HG03469 (cell line): ENCODE results near the gene SIGLEC11.
"Not testable (repeated sequence)": the region's sequence is repeated elsewhere in the genome, so short reads cannot be mapped to it uniquely, and the experiment has no call there.

Experiments
- ATAC-seq: cut with Tn5 transposase; IDR thresholded peaks from one replicate; pipeline ENCODE4 v1.9.1; 2021; ENCODE audit warnings: mild to moderate bottlenecking, moderate library complexity, moderate number of reproducible peaks; ENCODE audit not compliant: unreplicated experiment

The SIGLEC11 gene

DNA sequence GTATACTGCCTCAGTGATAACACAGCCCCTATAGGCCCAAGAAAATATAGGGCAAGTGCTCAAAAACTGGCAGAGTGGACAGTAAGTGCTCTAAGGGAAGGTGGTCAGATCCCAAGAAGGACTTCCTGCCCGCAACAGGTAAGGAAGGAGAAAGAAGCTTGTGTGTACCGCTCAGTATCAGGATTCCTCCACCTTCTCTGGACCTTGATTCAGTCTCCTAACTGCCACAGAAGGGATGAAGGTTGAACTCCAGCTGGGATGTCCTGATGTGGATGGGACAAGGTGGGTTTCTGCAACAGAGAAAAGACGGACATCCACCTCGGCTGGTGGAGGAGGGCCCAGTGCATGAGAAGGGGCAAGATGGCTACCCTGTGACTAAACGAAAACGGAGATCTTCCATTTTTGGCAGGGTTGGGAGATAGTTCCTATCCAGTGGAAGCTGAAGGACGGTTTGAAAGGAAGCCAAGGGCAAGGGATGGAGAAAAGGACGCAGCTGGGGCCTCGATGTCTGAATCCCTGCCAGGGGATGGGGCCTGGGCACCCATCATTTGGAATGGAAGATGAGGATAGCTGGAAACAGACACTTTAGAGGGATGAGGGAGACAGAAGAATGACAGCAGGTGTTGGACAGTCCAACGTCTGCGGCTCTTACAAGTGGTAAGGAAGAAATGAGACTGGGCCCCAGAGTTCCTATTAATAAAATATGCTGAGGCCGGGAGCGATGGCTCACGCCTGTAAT, 33.3 kb downstream of the SIGLEC11 start:
- ATAC-seq, result no peak

DNA sequence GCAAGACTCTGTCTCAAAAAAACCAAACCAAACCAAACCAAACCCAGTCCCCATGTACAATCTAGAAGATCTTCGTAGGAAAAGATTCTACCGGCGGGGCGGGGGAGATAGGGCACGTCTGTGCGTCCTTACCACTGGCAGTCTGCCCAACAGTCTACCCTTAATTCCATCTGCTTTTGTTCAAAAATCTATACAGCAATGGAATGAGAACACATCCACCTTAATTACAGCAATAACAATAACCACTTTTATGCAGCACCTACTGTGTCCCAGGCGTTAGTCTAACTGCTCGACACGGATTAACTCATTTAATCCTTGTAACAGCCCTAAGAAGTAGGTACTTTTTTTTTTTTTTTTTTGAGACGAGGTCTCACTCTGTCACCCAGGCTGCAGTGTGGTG, 34.5 kb downstream of the SIGLEC11 start:
- ATAC-seq, result no peak

DNA sequence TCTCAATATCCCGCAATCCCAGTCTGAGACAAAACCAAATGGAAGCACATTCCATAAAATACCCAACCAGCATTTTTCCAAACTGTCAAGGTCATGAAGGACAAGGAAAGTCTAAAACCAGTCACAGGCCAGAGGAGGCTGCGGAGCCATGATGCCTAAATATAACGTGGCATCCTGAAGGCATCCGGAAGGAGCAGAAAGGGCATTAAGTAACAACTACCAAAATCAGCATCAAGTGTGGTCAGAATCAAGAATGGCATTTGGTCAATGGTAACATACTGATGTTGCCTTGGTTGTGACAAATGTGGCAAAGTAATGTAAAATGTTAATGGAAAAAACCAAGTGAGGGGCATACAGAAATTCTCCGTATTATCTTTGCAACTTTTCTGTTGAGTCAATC, 35.5 kb downstream of the SIGLEC11 start:
- ATAC-seq, result no peak

DNA sequence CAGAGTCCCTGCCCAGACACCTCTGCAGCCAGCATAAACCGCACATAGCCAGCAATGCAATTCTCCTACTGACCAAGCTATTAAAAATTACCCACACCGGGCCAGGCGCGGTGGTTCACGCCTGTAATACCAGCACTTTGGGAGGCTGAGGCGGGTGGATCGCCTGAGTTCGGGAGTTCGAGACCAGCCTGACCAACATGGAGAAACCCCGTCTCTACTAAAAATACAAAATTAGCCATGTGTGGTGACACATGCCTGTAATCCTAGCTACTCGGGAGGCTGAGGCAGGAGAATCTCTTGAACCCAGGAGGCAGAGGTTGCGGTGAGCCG, 36.1 kb downstream of the SIGLEC11 start:
- not testable (repeated sequence) for ATAC-seq

DNA sequence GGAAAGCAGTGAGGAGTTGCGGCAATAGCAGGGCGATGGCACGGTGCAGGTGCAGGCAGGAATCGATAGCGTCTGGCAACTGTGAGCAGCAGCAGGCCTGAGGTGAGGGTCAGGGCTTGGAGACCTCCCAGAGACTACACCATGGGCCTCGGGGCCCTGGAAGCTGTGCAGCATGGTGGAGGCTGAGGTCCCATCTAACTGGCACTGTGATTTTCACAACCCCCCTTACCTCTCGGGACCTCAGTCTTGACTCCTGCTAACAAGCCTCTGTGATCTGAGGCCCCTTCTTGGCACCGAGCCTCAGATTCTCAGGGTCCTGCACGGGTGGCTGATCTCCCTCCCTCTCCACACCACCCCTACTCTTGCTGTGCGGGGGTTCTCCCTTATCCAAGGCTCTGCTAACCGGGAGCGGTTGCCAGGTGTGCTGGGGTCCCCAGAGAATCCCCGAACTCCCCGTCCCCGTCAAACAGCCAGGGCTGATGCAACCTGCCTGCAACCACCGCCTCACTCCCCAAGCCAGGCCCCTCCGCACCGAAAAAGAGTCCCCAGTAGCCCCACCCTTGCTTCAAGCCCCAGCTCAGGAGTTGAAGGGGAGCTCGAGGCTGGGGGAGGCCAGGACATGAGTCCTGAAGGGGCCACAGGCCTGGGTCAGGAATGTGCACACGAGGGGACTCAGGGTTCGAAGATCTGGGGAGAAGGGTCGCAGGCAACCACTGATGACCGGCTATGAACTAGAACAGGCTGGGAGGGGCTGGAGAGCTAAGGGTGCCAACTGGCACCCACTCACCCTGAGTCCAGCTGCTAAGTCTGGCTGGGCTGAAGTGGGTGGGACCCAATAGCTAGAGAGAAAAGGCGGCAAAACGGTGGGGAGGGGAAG, 36.7 kb downstream of the SIGLEC11 start:
- no peak for ATAC-seq

DNA sequence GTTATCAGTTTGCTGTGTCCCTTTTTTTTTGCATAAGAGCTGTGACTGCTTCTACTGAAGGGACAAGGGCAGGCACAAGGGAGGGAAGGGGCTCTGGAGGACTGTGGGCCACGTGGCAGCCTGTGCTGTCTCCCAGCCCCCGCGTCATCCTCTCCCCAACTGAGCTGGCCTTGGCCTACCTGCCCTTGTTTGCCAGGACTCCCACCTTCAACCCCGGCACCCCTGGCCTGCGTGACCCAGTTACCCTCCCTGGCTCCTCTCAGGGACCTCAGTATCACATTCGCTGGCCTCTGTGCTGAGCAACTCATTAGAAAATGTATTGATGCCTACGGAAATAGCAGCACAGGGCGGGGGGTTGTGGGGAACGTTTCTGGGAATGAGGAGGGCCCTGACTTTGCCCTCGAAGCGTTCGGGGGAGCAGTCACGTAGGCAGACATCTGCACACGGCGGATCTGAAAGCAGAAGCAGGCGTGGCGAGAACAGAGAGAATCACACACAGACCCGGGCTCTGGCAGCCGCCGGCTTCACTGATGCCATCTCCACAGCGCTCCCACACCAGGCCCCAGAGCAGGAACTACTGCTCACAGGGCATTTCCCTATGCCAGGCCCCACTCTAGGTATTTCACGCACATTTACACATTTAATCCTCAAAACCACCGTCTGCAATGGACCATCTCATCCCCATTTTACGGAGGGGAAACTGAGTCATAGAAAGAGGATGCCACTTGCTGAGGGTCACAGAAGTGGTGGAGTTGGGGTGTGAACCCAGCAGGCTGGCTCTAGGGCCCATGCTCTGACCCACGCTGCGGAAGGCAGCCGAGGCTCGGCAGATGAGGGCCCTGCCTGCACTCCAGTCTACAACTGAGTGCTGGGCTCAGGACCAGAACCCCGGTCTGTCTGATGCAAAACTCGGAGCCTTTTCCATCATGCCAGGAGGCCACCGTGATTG, 37.6 kb downstream of the SIGLEC11 start:
- ATAC-seq, result no peak

DNA sequence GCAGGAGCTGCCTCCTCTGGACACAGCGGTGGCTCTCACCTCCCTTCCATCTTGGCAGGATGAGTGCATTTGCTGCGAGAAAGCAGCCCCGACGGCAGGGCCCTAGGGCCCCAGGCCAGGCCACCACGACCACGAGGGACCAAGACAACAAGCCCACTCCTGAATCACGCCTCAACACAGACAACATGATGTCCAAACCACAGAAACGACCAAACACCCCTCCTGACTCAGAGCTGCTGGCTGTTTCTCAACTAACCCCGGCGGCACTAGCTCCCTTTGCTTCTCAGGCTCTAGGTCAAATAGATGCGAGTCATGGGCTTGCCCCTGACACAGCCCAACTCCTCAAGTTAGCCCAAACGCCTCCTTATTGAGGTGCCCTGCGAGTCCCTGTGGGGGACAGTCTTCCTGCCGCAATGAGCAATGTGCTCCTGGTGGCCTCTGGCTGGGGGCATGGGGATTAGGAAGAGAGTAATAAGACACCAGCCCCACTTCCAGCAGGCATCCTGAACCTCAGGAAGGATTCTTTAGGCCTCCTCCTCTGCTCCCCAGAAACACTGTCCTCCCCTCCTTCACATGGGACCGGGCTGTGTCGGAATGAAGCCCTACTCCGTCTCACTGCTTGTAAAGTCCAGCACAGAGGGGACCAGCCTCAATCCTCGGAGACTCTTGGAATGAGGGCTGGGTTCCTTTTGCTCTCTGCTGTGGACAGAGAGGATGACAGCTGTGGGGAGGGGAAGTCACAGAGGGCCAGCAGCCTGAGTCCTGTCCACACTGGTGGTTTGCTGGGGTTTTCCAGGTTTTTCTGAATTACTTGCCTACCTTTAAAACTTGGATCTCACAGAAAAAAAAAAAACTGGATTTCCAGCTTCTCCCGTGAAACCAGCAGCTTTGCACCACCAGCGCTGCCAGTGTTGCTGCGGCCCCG, 38.8 kb downstream of the SIGLEC11 start:
- ATAC-seq, result no peak

DNA sequence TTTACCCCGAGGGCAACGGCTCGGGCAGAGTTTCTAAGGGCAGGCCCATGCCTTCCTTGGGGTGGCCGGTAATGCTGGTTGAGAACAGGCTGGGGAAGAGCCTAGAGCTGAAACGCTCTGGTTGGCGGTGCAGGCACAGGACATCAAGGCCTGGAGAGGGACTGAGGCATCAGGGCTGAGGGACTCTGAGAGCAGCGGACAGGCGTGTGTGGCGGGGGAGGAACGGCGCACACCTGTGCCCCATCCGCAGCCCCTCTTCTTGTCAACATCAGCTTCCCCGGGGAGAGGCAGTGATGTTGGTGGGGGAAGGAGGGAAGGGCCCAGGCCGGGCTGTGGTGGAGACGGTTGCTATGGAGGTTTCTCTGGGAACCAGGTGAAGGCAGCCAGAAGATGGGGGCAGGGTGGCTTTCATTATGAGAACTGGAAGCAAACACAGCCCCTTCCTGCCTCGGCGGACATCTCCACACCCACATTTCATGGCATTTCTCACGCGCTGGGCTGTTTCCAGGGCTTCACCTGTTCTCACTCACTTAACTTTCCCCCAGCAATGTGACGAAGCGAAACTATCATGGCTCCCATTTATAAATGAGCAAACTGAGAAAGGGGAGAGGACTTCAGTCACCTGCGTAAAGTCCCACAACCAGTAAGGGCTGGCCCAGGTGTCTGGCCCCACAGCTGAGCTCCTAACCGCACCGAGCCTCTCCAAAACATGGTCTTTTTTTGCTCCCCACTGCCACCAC, 40.2 kb downstream of the SIGLEC11 start:
- no peak for ATAC-seq

DNA sequence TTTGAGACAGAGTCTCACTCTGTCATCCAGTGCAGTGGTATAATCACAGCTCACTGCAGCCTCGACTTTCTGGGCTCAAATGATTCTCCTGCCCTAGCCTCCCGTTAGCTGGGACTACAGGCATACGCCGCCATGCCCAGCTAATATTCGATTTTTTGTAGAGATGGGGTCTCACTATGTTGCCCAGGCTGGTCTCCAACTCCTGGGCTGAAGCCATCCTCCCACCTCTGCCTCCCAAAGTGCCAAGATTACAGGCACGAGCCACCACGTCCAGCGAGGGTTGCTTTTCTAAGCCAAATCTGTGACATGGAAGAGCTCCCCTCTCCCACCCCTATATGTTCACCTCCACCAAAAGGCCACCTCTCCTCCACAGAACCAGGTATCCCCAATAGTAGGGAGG, 42.9 kb downstream of the SIGLEC11 start:
- ATAC-seq, result no peak

DNA sequence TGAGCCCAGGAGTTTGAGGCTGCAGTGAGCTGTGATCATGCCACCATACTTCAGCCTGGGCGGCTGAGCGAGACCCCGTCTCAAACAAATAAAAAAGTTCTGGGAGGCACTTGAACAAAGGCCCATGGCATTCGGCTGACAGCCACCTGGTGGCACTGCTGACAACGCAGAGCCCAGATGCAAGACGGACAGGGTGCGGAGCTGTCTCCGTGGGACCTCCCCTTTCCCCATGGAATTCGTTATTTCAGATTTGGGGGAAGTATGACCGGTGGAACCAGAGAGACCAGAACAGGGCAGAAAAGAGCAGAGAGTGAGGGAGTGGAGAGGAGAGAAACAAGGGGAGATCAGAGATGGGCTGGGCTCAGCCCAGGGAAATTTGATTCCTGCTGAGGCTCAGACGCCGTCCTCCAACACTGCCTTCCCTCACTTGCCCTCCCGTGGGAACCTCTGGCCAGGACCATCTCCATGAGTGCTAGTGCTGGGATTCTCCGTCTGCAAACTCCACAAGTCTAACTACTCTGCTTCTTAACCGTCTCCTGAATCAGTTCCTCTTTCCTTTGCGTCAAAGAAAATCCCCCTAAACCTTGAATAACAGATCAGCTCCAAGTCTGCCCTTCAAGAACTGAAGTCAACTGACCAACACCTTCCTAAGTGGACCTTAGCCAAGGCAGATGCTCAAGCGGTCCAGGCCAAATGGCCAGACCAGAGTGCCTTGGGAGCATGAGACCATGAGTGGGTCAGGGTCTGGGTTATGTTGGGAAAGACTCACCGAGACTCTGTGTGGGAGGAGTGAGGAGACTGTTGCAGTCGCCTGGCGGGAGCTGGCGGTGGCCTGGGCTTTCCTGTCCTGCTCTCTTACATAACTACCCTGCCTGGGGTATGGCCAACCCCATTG, 43.9 kb downstream of the SIGLEC11 start:
- no peak for ATAC-seq

DNA sequence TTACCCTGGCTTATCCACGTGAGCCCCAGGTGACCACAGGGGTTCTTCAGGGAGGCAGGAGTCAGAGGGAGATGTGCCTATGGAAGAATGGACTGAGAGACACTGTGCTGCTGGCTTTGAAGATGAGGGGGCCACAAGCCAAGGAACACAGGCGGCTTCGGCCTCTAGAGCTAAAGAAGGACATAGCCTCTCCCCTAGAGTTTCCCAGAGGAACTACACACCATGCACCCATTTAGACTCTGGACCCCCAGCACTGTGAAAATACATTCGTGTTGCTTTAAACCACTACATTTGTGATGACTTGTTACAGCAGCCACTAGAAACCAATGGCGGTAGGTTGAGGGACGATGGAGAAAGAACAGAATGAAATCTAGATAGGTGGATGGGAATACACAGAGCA, 45.7 kb downstream of the SIGLEC11 start:
- no peak for ATAC-seq

DNA sequence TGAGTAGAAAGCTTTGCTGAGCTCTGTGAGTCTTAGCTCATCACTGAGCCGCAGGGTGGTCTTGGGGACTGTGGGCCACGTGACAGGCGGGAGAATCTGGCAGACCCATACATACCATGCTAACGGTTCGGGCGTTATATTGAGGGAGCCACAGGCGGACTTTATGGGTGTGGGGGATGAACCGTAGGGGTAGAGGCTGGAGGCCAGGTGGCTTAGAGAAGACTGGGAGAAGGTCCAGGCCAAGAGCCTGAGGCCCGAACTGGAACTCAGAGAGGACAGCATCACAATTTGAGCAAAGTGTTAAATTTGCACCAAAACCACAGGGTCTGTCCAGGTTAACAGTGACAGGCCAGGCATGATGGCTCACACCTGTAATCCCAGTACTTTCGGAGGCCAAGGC, 47.3 kb downstream of the SIGLEC11 start:
- no peak for ATAC-seq

DNA sequence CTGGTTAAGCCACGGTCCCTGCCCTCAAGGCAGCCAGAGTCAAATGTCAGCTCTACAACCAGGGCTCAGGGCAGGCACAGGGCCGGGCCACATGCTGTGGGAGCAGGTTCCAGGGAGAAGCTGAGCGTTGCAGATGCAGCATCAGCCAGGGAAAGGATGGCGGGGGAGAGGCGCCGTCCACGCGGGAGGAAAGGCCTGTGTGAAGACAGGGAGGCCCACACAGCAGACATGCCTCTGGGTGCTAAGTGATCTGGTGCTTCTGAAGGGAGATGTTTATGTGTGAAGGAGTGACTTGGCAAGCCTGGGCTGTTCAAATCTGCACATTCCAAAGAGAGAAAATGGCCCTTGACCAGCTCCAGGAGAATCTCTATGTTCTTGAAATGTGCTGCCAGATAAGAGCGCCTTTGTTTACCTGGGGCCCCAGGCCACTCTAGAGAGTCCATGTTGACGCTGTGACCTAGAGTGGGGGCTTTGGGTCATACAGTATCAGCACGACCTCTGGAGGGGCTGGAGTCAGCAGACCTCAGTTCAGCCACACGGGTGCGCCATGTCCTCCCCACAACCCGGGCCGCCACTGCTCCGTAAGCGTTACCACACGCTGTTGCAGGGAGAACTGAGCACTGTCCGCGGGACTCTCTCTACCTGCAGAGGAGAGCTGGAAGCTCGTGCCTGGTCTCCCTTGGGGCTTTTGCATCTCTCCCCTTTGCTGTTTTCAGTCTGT, 47.8 kb downstream of the SIGLEC11 start:
- no peak for ATAC-seq

DNA sequence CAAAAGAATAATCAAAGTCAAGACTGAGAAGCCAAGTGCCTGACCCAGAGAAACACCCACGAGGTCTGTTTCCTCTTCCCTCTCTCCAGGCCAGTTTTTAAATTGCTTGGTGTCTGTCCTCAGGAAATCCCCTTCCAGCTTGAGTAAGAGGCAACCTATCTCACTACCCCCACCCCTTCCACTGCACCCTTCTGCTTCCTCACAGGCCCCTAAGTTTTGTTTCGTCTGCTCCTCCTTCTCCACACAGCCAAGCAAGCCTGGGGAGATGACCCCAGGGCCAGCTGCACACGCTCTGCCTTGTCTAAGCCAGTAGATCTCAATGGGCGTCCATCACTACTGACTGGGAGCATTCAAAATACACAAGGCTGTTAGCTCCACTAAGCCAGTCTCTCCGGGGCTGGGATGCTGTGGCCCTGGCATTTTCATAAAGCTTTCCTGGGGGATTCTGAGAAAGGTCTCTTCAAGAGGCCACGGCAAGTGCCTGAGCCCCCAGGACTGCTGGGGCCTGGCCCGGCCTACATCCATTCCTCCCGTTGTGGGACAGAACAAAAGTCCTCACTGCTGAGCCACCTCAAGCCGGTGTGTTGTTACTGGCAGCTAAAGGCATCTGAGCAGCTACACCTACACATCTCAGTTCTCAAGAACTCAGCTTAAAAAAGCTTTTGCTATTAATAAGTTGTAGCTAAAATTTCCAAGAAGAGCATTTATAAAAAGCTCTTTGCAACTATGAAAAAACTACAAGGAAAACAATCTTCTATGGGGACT, 49.4 kb downstream of the SIGLEC11 start:
- ATAC-seq, result no peak

DNA sequence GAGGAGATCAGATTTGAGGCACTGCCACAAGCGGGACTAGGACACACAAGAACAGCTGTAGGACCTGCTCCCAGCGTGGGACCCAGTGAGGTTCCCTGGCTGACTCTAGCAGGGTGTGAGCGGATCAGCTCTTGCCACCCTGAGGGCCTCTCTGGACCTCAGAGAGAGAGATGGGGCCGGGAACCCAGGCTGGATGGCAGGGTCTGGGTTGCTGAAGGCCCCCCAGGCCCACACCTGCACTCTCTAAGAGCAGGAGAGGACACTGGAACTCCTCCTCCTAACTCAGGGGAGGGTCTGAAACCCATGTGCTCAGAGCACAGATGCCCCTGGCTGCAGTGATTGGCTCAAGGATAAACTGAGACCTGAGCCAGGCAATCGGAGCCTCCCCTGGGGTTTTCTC, 50.8 kb downstream of the SIGLEC11 start:
- ATAC-seq, result no peak

DNA sequence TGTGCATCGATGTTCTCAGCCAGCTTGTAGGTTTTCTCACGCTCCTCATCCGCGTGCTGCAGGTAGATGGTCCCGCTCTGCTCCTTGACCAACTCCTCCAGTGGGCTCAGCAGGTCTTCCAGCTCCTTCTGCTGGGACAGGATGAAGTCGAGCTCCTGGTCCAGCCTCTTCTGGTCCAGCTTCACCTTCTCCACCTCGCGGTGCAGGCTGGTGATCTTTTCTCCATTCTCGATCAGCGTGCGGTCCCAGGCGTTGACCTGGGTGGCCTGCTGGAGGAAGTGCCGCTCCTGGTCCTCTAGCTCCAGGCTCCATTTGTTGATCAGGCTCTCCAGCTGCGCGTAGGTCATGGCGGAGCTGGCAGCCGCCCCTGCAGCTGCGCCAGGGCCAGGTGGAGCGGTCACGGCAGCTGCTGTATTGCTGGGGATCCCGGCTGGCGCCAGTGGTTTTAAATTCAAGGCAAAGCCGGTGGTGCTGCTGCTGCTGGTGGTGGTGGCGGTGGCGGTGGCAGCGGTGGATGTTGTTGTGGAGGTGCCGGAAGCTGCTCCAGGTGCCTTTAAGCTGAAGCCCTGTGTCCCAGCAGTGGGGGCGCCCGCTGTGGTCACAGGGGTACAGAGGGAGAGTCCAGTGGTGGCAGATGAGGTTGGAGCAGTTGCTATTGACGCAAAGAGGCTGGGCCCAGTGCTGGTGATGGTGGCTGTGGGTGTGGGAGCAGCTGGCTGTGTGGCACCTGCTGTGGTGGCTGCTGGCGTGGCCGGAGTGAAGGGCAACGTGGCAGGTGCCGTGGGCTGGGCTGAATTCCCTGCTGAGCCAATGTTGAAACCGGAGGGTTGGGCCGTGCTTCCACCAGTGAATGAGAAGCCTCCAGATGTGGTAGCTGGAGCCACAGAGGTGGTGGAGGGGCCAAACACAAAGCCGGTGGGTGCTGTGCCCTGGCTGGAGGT, 52.2 kb downstream of the SIGLEC11 start:
- ATAC-seq, result no peak
